CD4-positive, alpha-beta memory T cell (primary cell): ENCODE measurements around the gene CELSR1. TPM values are rescaled to one million over a fixed set of nuclear protein-coding genes. Genes with fewer than 3 reads are reported as not detected.
A peak's percentile ranks its signal among the peaks of the same experiment; 100 is the strongest.

ENCODE experiments used
- CTCF ChIA-PET: fragments of 350-600 bp; sonication (Branson Sonifier 250); formaldehyde crosslinking; loops from one replicate; lab custom pipeline; 2021; ENCODE audit warnings: inconsistent platforms; ENCODE audit not compliant: partially characterized antibody; lab: Charles Lee
- POLR2A ChIA-PET: fragments of 350-600 bp; sonication (Branson Sonifier 250); formaldehyde crosslinking; loops from one replicate; lab custom pipeline; 2021; ENCODE audit not compliant: partially characterized antibody; lab: Charles Lee
- DNase-seq, 5 donors: peaks; one replicate each; pipeline versions ENCODE4 v3.0.0 to v3.0.0-alpha.2; 2020 to 2022; ENCODE audit warnings: mixed read lengths in 1 of 5
- H3K27ac ChIP-seq: one replicate; pipeline ENCODE4 v1.7.0; 2013; ENCODE audit warnings: low read depth, low read length
- H3K27me3 ChIP-seq: 2 replicates; pipeline ENCODE4 v1.7.0; 2013; ENCODE audit warnings: mild to moderate bottlenecking, low read length, moderate library complexity; ENCODE audit not compliant: insufficient read depth
- H3K36me3 ChIP-seq: 2 replicates; pipeline ENCODE4 v1.7.0; 2013; ENCODE audit warnings: mild to moderate bottlenecking, low read length, moderate library complexity; ENCODE audit not compliant: insufficient read depth
- H3K4me1 ChIP-seq: 2 replicates; pipeline ENCODE4 v1.7.0; 2013; ENCODE audit warnings: mild to moderate bottlenecking, low read length, moderate library complexity; ENCODE audit not compliant: insufficient read depth
- H3K4me3 ChIP-seq, 2 donors: one replicate each; pipeline ENCODE4 v1.7.0; 2013; ENCODE audit warnings: low read length in 2 of 2, mild to moderate bottlenecking in 1 of 2
- H3K9me3 ChIP-seq, 2 donors: one replicate each; pipeline ENCODE4 v1.7.0; 2013; ENCODE audit warnings: low read length in 2 of 2, control low read depth in 1 of 2; ENCODE audit not compliant: control insufficient read depth in 1 of 2
- H3K27ac Mint-ChIP-seq, 7 donors: one replicate each; pipeline ENCODE4 v1.8.0; 2020 to 2021; ENCODE audit warnings: mixed read lengths in 7 of 7, mild to moderate bottlenecking in 6 of 7, inconsistent platforms in 3 of 7, moderate library complexity in 3 of 7
- H3K27me3 Mint-ChIP-seq, 2 donors: one replicate each; pipeline ENCODE4 v1.8.0; 2020 to 2021; ENCODE audit warnings: mixed read lengths in 2 of 2
- H3K36me3 Mint-ChIP-seq, 2 donors: one replicate each; pipeline ENCODE4 v1.8.0; 2020 to 2021; ENCODE audit warnings: mixed read lengths in 2 of 2, inconsistent platforms in 1 of 2, mild to moderate bottlenecking in 1 of 2
- H3K4me1 Mint-ChIP-seq, 4 donors: one replicate each; pipeline ENCODE4 v1.8.0; 2020 to 2021; ENCODE audit warnings: mixed read lengths in 4 of 4, mild to moderate bottlenecking in 1 of 4
- H3K4me3 Mint-ChIP-seq, 8 donors: one replicate each; pipeline ENCODE4 v1.8.0; 2020 to 2021; ENCODE audit warnings: mixed read lengths in 8 of 8, mild to moderate bottlenecking in 7 of 8, moderate library complexity in 6 of 8, inconsistent platforms in 3 of 8
- H3K9me3 Mint-ChIP-seq, 8 donors: one replicate each; pipeline ENCODE4 v1.8.0; 2020 to 2021; ENCODE audit warnings: mixed read lengths in 8 of 8, mild to moderate bottlenecking in 5 of 8, inconsistent platforms in 3 of 8, moderate library complexity in 1 of 8
- intact Hi-C: fragments of 100-400 bp; cut with micrococcal nuclease; formaldehyde crosslinking; loops from one replicate; pipeline ENCODE4 v1.15.1; 2023
- polyA plus RNA-seq, 2 donors: library from polyadenylated mRNA; unstranded; fragments of 300-500 nt; fragmentation: Illumina TruSeq; gene quantifications; one replicate each; pipeline ENCODE4 v1.2.3, GENCODE V29; 2021
- total RNA-seq, 2 experiments: library from RNA; stranded (reverse); gene quantifications; one replicate each; pipeline ENCODE4 v1.2.3, GENCODE V29; 2021

Gene CELSR1
- total and polyA plus RNA-seq, 4 experiments from 2014 or later = 0.47 to 1.1 (median 0.81) TPM

DNA sequence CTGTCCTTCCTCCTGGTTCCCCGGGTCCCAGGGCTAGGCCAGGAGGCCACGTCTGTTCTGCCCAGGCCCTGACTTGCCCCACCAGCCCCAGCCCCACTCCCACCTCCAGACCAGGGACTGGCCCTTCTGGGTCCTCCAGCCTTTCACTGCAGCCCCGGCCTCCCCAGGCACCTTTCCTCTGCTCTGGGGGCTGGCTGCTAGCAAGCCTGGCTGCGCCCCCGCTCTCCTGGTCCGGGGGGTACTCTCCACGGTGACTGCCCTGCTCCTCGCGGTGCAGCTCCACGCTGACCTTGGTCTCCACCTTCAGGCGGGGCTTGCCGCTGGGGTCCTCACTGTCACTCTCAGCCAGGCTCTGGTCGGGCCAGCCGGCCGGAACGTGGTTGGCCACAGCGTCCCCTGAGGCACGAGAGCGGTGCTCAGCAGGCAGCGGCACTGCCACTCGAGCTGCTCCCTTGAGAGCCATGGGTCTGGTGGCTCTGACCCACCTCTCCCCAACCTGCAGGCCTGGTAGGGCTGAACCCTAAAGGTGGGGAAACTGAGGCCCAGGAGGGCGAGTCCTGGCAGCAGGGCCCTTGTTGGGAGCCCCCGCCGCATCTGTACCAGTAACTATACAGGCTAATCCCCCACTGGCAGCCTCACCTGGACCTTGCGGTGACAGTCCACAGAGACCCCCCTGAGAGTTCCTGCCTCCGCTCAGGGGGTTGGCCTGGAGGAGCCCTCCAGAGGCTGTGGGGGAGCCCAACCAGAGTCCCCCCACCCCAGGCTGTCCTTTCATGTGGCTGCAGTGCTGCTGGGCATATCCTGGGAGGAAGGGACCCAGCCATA, 172.9 kb downstream of the CELSR1 start:
- H3K27me3 Mint-ChIP-seq = peaks cover 0 to 1% of the 10 kb centered on the region in 2 donors
- POLR2A ChIA-PET = no interaction called here

DNA sequence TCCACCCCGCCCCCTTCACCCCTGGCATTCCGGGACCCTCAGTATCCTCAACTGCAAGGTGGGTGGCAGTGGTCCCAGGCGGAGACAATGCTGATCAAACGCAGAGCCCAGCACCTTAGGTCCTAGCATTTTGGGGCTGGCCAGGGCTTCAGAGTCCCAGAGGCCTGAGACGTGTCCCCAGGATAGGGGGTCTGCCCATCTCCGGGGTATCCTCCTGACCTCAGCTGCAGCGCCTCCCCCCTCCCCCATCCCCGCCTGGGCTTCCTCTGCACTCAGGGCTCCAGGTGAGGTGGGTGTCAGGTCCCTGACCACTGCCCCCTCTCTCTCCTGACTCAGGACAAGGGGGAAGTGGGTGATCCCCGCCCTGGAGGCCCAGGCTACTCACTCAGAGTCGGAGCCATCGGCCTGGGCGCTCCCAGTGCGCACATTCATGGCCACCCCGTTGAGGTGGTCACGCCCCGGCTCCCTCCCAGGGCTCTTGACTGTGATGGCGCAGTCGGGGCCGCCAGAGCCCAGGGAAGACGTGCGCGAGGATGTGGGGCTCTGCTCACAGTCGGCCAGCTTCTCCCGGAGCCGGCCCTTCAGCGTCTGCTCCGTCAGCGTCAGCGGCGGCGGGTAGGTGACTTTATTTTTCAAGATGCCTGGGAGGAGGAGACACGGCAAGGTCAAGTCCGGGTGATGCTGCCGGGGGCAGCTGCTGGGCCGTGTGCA, 173.7 kb downstream of the CELSR1 start:
- CTCF ChIA-PET = no interaction called here
- H3K9me3 Mint-ChIP-seq = peaks cover 0 to 8% (median 0%) of the 10 kb centered on the region in 8 donors
- H3K36me3 Mint-ChIP-seq = peaks cover 0 to 2% of the 10 kb centered on the region in 2 donors
- H3K4me1 Mint-ChIP-seq = peaks cover 4 to 5% (median 4%) of the 10 kb centered on the region in 4 donors
- no peak overlapping the region for H3K4me3 Mint-ChIP-seq
- no peaks in the 10 kb centered on the region for H3K36me3 ChIP-seq
- intact Hi-C loops = no loop called here
- H3K27ac Mint-ChIP-seq = no peak overlapping the region
- no peaks in the 10 kb centered on the region for H3K9me3 ChIP-seq
- POLR2A ChIA-PET = no interaction called here
- no peak overlapping the region for H3K27ac ChIP-seq
- no peaks in the 10 kb centered on the region for H3K4me1 ChIP-seq
- H3K27me3 Mint-ChIP-seq = peaks cover 0 to 1% of the 10 kb centered on the region in 2 donors
- DNase-seq = no peak
- no peaks in the 10 kb centered on the region for H3K27me3 ChIP-seq
- H3K4me3 ChIP-seq = no peak overlapping the region

More for the DNA sequence above, 172.9 kb downstream of the CELSR1 start:
- Histone ChIP-seq H3K36me3 (no peaks in the 10 kb centered on the region), H3K4me3 (no peak overlapping the region), H3K27ac (no peak overlapping the region), H3K9me3 (no peaks in the 10 kb centered on the region), H3K4me1 (peaks cover under 1% of the 10 kb centered on the region), H3K27me3 (no peaks in the 10 kb centered on the region)
- CTCF ChIA-PET = interaction anchor here (1.0 kb wide), 1 partner anchor 9 kb away, joined by 3 read pairs; no protein-coding TSS in a partner anchor
- peaks cover 4 to 5% (median 4%) of the 10 kb centered on the region in 4 donors for H3K4me1 Mint-ChIP-seq
- no peak overlapping the region for H3K4me3 Mint-ChIP-seq
- DNase-seq = no peak
- intact Hi-C loops = no loop called here
- no peak overlapping the region for H3K27ac Mint-ChIP-seq
- H3K36me3 Mint-ChIP-seq = no peaks in the 10 kb centered on the region
- peaks cover 0 to 8% (median 0%) of the 10 kb centered on the region in 8 donors for H3K9me3 Mint-ChIP-seq

DNA sequence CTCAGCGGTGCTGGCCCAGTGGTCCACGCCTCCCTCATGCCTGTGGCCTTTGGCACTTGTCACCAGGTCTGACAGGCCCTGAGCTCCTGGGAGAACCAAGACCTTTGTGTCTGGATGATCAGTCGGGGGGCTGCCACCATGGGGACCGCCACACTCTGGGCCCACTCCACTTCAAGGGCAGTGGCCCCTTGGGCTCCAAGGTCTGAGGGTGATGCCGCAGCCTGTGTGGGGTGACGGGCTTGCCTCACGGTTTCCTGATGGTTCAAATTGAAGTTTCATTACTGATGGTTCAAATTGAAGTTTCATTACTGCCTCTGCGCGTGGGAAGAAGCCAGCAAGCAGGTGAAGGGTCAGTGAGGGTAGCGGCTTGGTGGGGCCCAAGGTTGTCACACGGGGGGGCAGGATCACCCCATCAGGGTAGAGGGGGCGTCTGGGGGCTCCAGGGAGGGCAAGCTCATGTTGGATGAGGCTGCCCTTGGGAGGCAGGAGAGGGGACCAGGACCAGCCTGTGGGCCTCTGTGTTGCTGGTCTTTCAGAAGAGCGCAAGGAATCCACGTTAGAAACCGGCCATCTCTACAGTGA, 174.4 kb downstream of the CELSR1 start:
- Mint-ChIP-seq H3K27me3 (peaks cover 0 to 1% of the 10 kb centered on the region in 2 donors), H3K27ac (no peak overlapping the region), H3K36me3 (peaks cover 0 to 6% of the 10 kb centered on the region in 2 donors), H3K4me1 (peaks cover 4 to 5% (median 4%) of the 10 kb centered on the region in 4 donors), H3K4me3 (no peak overlapping the region), H3K9me3 (peaks cover 0 to 8% (median 0%) of the 10 kb centered on the region in 8 donors)
- POLR2A ChIA-PET = no interaction called here
- DNase-seq = no peak
- Histone ChIP-seq H3K9me3 (no peaks in the 10 kb centered on the region), H3K27ac (no peak overlapping the region), H3K4me3 (no peak overlapping the region), H3K4me1 (no peaks in the 10 kb centered on the region), H3K36me3 (no peaks in the 10 kb centered on the region), H3K27me3 (no peaks in the 10 kb centered on the region)
- intact Hi-C loops = no loop called here
- CTCF ChIA-PET = no interaction called here

DNA sequence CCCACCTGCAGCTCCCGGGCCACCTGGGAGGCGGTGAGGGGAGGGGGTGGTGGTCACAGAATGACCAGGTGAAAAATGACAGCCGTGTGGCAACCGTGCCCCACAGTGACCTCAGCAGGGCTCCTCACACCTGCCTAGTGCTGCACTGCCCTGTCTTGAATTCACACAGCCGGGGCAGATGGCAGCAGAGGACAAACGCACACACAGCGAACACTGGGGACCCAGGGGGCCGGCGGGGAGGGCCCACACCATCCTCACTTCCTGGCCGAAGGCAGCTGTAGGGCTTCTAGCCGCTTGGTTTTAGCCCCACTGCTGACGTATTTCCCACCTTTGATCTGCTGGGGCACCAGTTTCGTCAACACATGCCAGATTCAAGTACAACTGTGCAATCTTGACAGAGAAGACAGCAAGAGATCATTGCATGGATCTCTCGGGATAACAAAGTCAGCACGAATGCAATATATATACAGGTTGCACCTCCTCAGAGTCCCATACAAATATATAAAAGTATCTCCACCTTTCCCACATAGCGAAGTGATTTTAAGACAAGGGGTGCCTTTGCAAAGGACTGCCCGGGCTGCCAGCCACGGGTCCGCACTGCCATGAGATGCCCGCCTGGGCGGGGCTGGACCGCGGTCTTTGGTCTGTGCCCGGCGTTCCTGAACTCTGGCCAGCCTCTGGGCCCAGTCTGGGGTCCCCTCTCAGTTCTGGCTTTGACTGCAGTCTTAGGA, 175.1 kb downstream of the CELSR1 start:
- no peak overlapping the region for H3K4me3 Mint-ChIP-seq
- peaks cover 0 to 1% of the 10 kb centered on the region in 2 donors for H3K27me3 Mint-ChIP-seq
- peaks cover 0 to 8% of the 10 kb centered on the region in 2 donors for H3K36me3 Mint-ChIP-seq
- H3K9me3 Mint-ChIP-seq = peaks cover 0 to 8% (median 0%) of the 10 kb centered on the region in 8 donors
- POLR2A ChIA-PET = no interaction called here
- H3K27ac Mint-ChIP-seq = peak overlapping the region in 2 of 7 donors; percentile 4 to 70
- peaks cover 0 to 1% (median under 1%) of the 10 kb centered on the region in 4 donors for H3K4me1 Mint-ChIP-seq
- CTCF ChIA-PET = no interaction called here
- H3K4me1 ChIP-seq = no peaks in the 10 kb centered on the region
- no peaks in the 10 kb centered on the region for H3K9me3 ChIP-seq
- intact Hi-C loops = no loop called here
- no peak for DNase-seq
- H3K36me3 ChIP-seq = no peaks in the 10 kb centered on the region
- H3K27me3 ChIP-seq = no peaks in the 10 kb centered on the region
- no peak overlapping the region for H3K4me3 ChIP-seq
- no peak overlapping the region for H3K27ac ChIP-seq

DNA sequence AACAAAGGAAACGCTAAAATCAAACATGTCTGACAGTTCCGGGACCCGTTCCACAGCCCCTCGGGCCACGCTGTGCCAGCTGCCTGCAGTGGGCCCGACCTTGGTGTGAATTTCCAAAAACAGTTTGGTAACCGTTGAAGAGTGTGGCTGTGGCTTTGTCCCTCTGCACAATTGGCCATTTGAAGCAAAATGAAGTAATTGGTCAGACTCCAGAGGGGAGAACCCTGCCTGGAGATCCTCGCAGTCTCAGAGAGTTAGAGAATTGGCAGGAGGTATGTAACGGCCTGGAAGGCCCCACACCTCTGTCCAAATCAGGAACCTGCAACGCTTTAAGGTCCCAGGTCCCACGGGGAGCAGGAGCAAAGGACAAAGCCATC, 175.6 kb downstream of the CELSR1 start:
- Histone ChIP-seq H3K9me3 (no peaks in the 10 kb centered on the region), H3K36me3 (no peaks in the 10 kb centered on the region), H3K27me3 (no peaks in the 10 kb centered on the region), H3K4me1 (no peaks in the 10 kb centered on the region), H3K4me3 (no peak overlapping the region), H3K27ac (no peak overlapping the region)
- DNase-seq = no peak
- Mint-ChIP-seq H3K27me3 (peaks cover 0 to 1% of the 10 kb centered on the region in 2 donors), H3K9me3 (peaks cover 0 to 8% (median 0%) of the 10 kb centered on the region in 8 donors), H3K36me3 (peaks cover 0 to 9% of the 10 kb centered on the region in 2 donors), H3K4me1 (peaks cover 0 to 1% (median under 1%) of the 10 kb centered on the region in 4 donors), H3K4me3 (no peak overlapping the region), H3K27ac (no peak overlapping the region)
- CTCF ChIA-PET = no interaction called here
- POLR2A ChIA-PET = no interaction called here
- intact Hi-C loops = no loop called here

DNA sequence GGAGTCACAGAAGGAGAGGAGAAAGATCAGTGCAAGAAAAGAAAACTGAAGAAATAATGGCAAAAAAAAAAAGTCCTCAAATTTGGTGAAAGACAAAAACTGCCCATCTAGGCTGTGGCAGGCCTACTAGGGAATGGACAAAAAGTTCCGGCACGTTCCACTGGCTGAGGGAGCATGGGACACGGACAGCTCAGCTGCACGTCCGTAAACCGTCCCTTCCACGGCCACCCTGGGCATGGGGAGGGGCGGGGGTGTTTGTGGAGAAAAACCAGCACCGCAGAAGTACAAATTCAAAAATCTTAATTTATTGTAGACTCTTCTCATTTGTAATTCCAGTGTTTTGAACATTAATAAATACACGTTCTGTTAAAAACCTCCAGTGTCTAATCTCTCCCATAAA, 176.5 kb downstream of the CELSR1 start:
- DNase-seq = no peak
- Mint-ChIP-seq H3K27ac (peak overlapping the region in 1 of 7 donors; percentile 86), H3K27me3 (peaks cover 0 to 1% of the 10 kb centered on the region in 2 donors), H3K4me3 (no peak overlapping the region), H3K36me3 (peaks cover 0 to 10% of the 10 kb centered on the region in 2 donors), H3K4me1 (peaks cover 0 to 1% (median under 1%) of the 10 kb centered on the region in 4 donors), H3K9me3 (peaks cover 0 to 8% (median 0%) of the 10 kb centered on the region in 8 donors)
- Histone ChIP-seq H3K4me1 (no peaks in the 10 kb centered on the region), H3K36me3 (peaks cover 4% of the 10 kb centered on the region), H3K27me3 (no peaks in the 10 kb centered on the region), H3K27ac (no peak overlapping the region), H3K4me3 (no peak overlapping the region), H3K9me3 (no peaks in the 10 kb centered on the region)
- ChIA-PET CTCF (no interaction called here), POLR2A (no interaction called here)
- intact Hi-C loops = no loop called here
